Mucosa of rectum (tissue), 2 donors: Measurements from ENCODE around the gene SHC4.
"Not testable (repeated sequence)": the region's sequence is repeated elsewhere in the genome, so short reads cannot be mapped to it uniquely, and the experiment has no call there.

Experiments
- H3K27ac ChIP-seq, 2 donors: one replicate each; pipeline ENCODE4 v1.7.0; 2013; ENCODE audit warnings: inconsistent platforms in 2 of 2, low read depth in 2 of 2, low read length in 2 of 2
- H3K27me3 ChIP-seq, 2 donors: one replicate each; pipeline ENCODE4 v1.7.0; 2013; ENCODE audit warnings: low read length in 2 of 2; ENCODE audit not compliant: control insufficient read depth in 2 of 2, insufficient read depth in 2 of 2
- H3K36me3 ChIP-seq, 2 donors: one replicate each; pipeline ENCODE4 v1.7.0; 2013; ENCODE audit warnings: low read length in 2 of 2; ENCODE audit not compliant: control insufficient read depth in 2 of 2, insufficient read depth in 2 of 2
- H3K4me1 ChIP-seq, 2 donors: one replicate each; pipeline ENCODE4 v1.7.0; 2013; ENCODE audit warnings: low read length in 2 of 2, mild to moderate bottlenecking in 1 of 2; ENCODE audit not compliant: control insufficient read depth in 2 of 2, insufficient read depth in 2 of 2
- H3K4me3 ChIP-seq, 2 donors: one replicate each; pipeline ENCODE4 v1.7.0; 2013; ENCODE audit warnings: low read length in 2 of 2
- H3K9ac ChIP-seq, 2 donors: one replicate each; pipeline ENCODE4 v1.7.0; 2013; ENCODE audit warnings: low read length in 2 of 2, low read depth in 1 of 2, mild to moderate bottlenecking in 1 of 2
- H3K9me3 ChIP-seq, 2 donors: one replicate each; pipeline ENCODE4 v1.7.0; 2013; ENCODE audit warnings: low read length in 2 of 2; ENCODE audit not compliant: control insufficient read depth in 2 of 2
- donor health status: healthy.
- donor health status: Normal muscosa, but diverticular disease.

The SHC4 gene

DNA sequence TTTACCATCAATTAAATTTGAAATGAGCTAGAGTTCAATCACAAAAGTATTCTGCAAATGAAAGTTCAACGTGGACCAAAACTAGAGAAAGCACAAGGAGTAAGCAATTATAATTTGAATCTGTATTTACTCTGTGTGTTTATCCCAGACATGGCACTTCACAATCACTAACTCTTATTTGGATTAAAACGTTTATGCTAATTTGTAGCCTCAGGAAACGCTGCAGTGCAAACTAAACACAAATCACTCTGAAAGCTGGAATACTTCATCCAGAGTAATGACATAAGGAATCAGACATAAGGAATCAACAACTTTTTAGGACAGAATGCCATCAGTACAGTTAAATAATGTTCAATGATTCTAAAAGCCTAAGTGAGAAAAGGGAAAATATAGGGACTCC, 171.3 kb downstream of the SHC4 start:
- H3K36me3 ChIP-seq: peaks cover 6 to 14% of the 10 kb centered on the region in 2 donors
- H3K4me3 ChIP-seq: no peak overlapping the region
- no peaks in the 10 kb centered on the region for H3K9me3 ChIP-seq
- H3K27ac ChIP-seq: no peak overlapping the region
- H3K9ac ChIP-seq: no peak overlapping the region
- peaks cover 0 to 4% of the 10 kb centered on the region in 2 donors for H3K4me1 ChIP-seq
- no peaks in the 10 kb centered on the region for H3K27me3 ChIP-seq

DNA sequence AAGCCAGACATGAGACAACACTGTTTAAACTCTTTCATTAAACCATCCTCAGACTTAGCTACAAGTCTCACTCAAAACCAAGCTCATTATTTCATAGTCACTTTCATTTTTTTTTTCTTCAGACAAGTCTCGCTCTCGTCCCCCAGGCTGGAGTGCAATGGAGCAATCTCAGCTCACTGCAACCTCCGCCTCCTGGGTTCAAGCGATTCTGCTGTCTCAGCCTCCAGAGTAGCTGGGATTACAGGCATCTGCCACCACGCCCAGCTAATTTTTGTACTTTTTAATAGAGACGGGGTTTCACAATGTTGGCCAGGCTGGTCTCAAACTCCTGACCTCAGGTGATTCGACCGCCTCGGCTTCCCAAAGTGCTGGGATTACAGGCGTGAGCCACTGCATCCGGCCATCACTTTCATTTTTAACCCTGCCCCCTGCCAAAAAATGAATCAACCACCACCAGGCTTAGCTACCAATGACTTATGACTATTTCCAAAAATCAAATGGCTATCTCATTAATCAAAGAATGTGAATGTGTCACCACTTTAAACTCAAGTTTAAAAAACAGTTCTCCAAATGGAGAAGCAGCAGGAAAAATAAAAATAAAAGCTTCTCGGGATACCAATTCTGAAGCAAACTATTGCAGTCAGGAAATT, 173.1 kb downstream of the SHC4 start:
- H3K9ac ChIP-seq, H3K27ac ChIP-seq, H3K4me3 ChIP-seq, H3K27me3 ChIP-seq, H3K9me3 ChIP-seq, H3K4me1 ChIP-seq: not testable (repeated sequence)
- H3K36me3 ChIP-seq: peaks cover 6 to 14% of the 10 kb centered on the region in 2 donors

DNA sequence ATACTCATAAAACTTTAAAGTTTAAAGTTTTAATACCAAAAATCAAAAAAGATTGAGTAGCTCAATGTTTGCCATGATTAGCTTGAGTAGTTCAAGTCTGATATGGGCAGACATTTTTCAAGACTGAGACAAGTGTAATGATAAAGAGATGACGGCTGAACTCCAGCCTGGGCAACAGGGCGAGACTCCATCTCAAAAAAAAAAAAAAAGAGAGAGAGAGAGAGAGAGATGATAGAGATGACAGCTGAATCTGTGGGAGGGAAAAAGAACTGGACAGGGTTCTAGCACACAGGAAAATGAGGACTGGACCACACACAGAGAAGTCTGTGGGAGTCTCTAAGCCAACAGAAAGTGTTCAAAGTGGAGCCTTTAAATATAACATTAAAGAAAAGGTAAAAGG, 178.0 kb downstream of the SHC4 start:
- H3K4me3 ChIP-seq: no peak overlapping the region
- H3K27me3 ChIP-seq: no peaks in the 10 kb centered on the region
- no peak overlapping the region for H3K9ac ChIP-seq
- no peaks in the 10 kb centered on the region for H3K9me3 ChIP-seq
- no peaks in the 10 kb centered on the region for H3K4me1 ChIP-seq
- H3K27ac ChIP-seq: no peak overlapping the region
- peaks cover 13 to 15% of the 10 kb centered on the region in 2 donors for H3K36me3 ChIP-seq

DNA sequence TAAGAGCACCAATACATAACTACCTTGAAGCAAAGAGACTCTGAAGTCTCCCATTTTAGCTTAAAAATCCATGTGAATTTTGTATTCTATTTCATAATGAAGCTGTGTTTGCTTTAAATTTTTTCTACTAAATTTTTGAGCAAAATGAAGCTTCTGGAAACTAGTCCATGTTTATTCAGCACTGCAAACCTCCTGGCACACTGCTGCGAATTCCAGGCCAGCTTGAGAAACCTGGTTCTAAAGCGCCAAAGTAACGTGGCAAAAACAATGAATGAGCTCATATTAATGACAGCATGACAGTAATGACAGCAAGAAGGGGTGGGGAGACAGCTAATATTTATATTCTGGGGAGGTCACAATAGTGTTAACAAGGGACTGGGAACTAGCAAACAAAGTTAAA, 178.5 kb downstream of the SHC4 start:
- no peak overlapping the region for H3K27ac ChIP-seq
- H3K36me3 ChIP-seq: peaks cover 11 to 17% of the 10 kb centered on the region in 2 donors
- H3K9ac ChIP-seq: no peak overlapping the region

DNA sequence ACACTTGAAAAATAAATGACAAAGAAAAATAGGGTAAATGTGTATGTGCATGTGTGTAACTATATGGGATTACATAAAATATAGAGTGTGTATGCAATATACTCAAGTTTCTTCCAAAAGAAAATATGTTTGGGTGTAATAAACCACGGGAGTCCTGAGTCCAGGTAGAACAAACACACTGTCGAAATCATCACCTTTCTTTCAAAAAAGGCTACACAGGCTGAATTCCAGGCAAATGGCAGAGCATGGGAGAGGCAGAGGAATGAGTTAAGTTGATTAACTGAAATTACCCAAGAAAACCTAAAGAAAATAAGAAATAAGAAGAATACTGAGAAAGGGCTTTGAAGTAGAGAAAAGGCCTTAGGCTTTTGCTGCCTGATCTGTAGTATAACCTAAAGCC, 179.0 kb downstream of the SHC4 start:
- Histone ChIP-seq H3K36me3 (peaks cover 9 to 17% of the 10 kb centered on the region in 2 donors), H3K4me1 (no peaks in the 10 kb centered on the region), H3K27me3 (no peaks in the 10 kb centered on the region), H3K9me3 (no peaks in the 10 kb centered on the region), H3K9ac (no peak overlapping the region), H3K4me3 (no peak overlapping the region), H3K27ac (no peak overlapping the region)

More for the DNA sequence above, 178.5 kb downstream of the SHC4 start:
- no peaks in the 10 kb centered on the region for H3K27me3 ChIP-seq
- no peak overlapping the region for H3K4me3 ChIP-seq
- no peaks in the 10 kb centered on the region for H3K4me1 ChIP-seq
- H3K9me3 ChIP-seq: no peaks in the 10 kb centered on the region

DNA sequence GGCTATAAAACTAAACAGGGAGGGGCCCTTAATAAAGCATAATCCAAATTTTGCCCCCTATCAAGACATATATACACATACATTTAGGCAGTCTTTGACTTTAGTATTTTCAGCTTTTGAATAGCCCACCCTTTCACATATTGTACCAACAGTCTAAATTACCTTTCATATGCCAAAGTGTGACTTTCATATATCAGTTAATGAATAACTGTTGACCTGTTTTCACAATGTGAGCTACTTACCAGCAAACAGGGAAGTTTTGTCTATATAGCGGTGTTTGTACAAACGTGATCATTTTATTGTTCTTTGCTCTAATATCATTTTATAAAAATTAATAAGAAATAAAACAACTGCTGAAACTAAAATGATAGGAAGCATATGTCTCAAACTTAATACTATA, 180.8 kb downstream of the SHC4 start:
- no peak overlapping the region for H3K27ac ChIP-seq
- H3K36me3 ChIP-seq: peaks cover 9% of the 10 kb centered on the region in 2 donors
- H3K27me3 ChIP-seq: no peaks in the 10 kb centered on the region
- no peak overlapping the region for H3K4me3 ChIP-seq
- no peak overlapping the region for H3K9ac ChIP-seq
- H3K9me3 ChIP-seq: no peaks in the 10 kb centered on the region
- no peaks in the 10 kb centered on the region for H3K4me1 ChIP-seq

DNA sequence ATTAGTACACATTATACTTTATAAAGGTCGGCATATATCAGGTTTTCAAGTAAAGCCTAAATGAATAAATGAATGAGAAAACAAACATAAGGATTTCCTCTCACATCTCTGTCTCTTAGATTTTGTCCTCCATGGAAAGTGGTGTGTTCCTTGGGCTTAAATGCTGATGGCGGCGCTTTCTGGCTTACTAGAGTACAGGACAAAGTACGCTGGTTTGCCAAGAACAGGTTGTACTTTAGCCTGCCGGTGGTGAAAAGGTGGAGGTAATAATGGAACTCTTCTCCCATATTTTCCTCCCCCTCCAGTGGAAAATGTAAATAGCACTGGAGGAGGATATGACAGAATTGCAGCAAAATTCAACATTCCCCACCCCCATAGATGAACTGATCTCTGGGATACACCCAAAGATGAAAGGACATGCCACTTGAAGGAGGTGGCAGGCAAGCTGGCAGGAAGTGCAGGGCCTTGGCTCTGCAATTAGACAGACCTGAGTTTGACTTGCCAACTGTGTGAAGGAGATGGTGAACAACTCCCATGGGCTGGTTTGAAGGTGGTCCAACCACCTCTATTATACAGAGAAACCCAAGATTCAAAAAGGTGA, 182.1 kb downstream of the SHC4 start:
- H3K9ac ChIP-seq: no peak overlapping the region
- H3K4me1 ChIP-seq: no peaks in the 10 kb centered on the region
- H3K9me3 ChIP-seq: no peaks in the 10 kb centered on the region
- H3K27ac ChIP-seq: no peak overlapping the region
- H3K27me3 ChIP-seq: no peaks in the 10 kb centered on the region
- peaks cover 6 to 9% of the 10 kb centered on the region in 2 donors for H3K36me3 ChIP-seq
- no peak overlapping the region for H3K4me3 ChIP-seq

DNA sequence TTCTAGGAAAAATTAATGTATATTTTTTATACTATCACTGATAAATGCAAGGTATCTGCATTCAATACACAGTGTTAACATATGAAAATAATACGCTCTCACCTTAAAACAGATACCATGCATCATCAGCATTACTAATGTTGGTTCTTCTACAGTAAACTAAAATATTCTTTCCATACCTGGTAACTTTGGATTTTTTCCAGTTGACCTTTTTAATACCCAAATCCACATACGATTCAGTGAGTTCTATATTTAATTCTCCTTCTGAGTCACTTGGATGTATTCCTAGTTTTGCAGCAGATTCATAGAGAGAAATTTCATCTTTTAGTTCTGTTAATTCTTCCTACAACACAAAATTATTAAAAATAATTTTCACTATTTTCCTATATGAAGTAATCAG, 182.7 kb downstream of the SHC4 start:
- H3K9ac ChIP-seq: no peak overlapping the region
- no peak overlapping the region for H3K27ac ChIP-seq
- H3K9me3 ChIP-seq: no peaks in the 10 kb centered on the region
- no peaks in the 10 kb centered on the region for H3K27me3 ChIP-seq
- H3K4me1 ChIP-seq: no peaks in the 10 kb centered on the region
- peaks cover 6 to 9% of the 10 kb centered on the region in 2 donors for H3K36me3 ChIP-seq
- H3K4me3 ChIP-seq: no peak overlapping the region

DNA sequence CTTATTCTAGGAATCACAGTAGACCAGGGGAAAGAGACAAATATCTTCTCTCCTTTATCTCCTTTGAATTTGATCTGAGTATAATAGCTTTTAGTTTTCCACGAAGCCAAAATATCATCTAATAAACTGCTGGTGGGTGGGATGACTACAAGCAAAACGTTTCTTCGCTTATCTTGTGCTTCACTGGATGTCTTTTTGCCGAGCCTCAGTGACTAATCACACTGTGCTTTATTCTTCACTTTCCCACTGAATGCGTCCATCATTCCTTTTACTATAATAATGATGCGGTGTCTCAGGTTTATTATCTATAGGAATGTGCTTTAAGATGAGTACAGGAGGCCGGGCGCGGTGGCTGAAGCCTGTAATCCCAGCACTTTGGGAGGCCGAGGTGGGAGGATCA, 185.4 kb downstream of the SHC4 start:
- no peaks in the 10 kb centered on the region for H3K4me1 ChIP-seq

DNA sequence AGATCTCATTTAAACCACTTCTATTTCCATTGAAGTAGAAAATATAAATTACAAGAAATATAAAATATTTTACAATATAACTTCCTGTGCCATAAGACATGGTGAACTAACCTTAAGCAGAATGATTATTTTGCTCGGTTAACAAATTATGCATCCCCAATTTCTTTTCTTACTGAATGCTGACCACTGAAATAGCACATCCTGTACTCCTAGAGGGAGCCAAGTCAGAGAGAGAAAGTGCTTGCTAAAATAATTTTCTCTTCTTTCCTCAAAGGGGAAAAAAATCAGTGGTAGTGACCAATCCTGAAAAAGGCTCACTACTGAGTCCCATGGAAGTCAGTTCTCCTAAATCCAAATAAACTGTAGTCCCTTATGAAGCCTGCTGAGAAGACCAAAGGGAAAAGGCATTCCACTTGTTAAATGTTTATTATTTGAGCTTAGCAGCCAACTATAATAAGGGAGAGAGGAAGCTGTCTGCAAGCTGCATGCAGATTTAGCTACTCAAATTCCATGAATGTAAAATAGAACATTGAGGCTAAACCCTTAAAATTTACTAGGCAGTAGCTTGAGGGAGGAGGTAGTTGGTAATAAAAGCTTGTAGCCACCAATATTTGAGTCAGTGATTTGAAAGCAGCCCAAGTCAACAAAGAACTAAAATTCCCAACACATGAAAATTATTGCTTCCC, 185.9 kb downstream of the SHC4 start:
- Histone ChIP-seq H3K27me3 (no peaks in the 10 kb centered on the region), H3K36me3 (peaks cover 0 to 11% of the 10 kb centered on the region in 2 donors), H3K27ac (no peak overlapping the region), H3K9ac (no peak overlapping the region), H3K4me1 (no peaks in the 10 kb centered on the region), H3K4me3 (no peak overlapping the region), H3K9me3 (no peaks in the 10 kb centered on the region)

More for the DNA sequence above, 185.4 kb downstream of the SHC4 start:
- Histone ChIP-seq H3K27me3 (no peaks in the 10 kb centered on the region), H3K9ac (no peak overlapping the region), H3K4me3 (no peak overlapping the region), H3K27ac (no peak overlapping the region), H3K36me3 (peaks cover 1 to 11% of the 10 kb centered on the region in 2 donors), H3K9me3 (no peaks in the 10 kb centered on the region)
